Ramos (cell line): ENCODE results near the gene MCOLN3.

Experiments
- in situ Hi-C: fragments of 300-500 bp; cut with MboI; formaldehyde crosslinking; loops from one replicate; pipeline ENCODE4 v1.14.3; 2022; ENCODE audit warnings: low sequenced_read_pairs; ENCODE audit not compliant: unreplicated experiment

MCOLN3 gene

GRCh38 chr1:85048296-85049064 is at the start of gene MCOLN3:
Gene MCOLN3, minus strand, starts transcription at chr1:85048500. Its CDS starts 3,140 bp downstream, at chr1:85045360.
- in situ Hi-C loops = no loop called here

DNA sequence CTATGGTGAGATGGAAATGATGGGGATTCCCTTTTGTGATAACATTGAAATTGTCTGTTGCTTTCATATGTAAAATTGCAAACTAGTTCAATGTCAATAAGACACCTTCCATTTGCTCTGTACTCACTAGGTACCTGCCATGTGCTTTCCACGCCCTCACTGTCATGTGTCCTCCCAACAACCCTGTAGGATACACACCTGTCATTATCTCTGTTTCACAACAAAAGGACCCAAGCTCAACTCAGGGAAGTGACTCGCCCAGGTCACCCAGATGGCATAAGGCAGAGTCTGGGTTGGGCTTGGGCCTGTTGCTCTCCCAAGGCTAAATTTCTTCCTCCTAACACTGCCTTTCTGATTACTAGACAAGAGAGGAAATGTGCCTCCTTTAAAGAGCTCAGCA is 45.3 kb upstream of the MCOLN3 start:
- in situ Hi-C loops = no loop called here

DNA sequence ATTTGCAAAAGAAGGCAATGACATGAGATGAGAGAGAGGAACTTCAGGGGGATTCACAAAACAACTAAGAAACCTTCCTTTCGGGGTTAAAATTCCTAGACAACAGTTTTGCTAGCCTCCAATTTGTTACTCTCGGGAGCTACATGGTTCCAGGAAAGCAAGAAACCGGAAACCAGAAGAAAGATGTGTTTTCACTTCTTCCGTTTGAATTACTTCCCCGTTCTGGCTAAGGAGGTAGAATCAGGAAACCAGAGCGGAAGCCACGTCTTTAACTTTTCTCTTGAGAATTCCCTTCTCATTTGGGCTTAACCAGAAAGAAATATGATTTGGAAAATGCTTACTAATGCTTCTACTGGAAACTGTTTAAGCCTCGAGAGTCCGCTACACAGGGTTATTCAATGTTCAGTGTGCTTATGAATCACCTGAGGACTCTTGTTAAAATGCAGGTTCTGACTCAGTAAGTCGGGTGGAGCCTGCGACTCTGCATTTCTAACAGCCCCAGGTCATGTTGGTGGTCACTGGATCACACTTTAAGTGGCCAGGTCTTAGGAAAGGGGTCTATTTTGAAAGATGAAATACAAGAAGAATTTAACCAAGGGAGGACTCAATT is 43.5 kb upstream of the MCOLN3 start:
- in situ Hi-C loops = no loop called here

- in situ Hi-C loops = no loop called here
Observed at GRCh38 chr1:85090225-85090624, 41.9 kb upstream of the MCOLN3 start.

GRCh38 chr1:85089203-85089602 is 40.9 kb upstream of the MCOLN3 start:
- in situ Hi-C loops = no loop called here

GRCh38 chr1:85088408-85088784 is 40.1 kb upstream of the MCOLN3 start:
- in situ Hi-C loops = no loop called here

DNA sequence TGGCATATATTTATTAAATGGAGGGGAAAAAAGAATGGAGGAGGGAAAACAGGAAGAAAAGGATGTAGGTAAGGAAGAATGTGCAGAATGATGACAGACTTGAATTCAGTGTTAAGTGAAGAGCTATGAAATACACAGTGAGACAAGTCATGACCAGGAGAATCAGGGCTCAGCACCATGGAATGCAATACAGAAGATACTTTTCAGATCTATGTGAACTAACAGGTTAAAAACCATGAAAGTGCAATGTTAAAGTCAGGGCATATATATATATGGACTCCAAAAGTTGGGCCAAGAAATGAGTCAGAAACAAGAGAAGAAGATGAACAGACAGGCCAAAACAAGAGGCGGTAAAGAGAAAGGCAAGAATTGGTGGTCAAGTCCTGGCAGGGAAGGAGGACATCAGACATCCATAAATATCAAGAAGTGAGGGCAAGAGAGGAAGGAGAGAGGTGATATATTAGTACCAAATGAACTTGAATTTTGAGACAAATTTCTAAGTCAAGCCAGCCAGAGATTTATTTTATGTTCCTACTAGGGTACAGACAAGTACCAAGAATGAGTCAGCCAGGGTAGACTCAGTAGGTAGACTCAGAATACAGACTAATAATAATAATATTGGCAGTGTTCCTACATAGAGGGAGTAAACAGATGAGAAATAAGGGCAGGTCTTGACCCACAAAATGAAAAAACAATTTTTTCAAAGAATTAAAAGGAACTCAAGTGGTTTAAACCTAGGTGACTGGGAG is 39.5 kb upstream of the MCOLN3 start:
- in situ Hi-C loops = no loop called here

GRCh38 chr1:85085417-85085816 is 37.1 kb upstream of the MCOLN3 start:
- in situ Hi-C loops = no loop called here

- in situ Hi-C loops = no loop called here
Observed at GRCh38 chr1:85078903-85079302, 30.6 kb upstream of the MCOLN3 start.

- in situ Hi-C loops = no loop called here
Observed at GRCh38 chr1:85074365-85074964, 26.2 kb upstream of the MCOLN3 start.

DNA sequence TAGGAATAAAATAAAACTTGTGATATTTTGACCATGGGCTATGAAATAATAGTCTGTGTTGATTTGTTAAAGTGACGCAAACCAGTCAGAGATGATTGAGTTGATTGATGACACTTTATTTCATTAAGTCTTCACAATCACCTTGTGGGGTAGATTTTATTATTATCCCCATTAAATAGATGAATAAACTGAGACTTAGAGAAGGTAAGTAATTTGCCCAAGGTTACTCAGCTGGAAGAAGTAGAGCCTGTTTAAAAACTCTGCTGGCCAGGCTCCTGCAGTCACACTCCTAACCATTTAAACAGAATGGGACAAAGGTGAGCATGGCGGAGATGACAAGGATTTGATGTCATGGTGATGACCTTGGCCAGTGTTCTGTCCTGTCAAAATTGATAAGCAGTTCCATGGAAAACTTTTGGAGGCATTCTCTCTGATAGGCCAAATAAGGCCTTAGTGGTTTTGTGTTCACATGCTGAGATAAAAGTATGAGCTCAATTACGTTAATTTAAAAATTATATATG is 22.7 kb upstream of the MCOLN3 start:
- in situ Hi-C loops = no loop called here

DNA sequence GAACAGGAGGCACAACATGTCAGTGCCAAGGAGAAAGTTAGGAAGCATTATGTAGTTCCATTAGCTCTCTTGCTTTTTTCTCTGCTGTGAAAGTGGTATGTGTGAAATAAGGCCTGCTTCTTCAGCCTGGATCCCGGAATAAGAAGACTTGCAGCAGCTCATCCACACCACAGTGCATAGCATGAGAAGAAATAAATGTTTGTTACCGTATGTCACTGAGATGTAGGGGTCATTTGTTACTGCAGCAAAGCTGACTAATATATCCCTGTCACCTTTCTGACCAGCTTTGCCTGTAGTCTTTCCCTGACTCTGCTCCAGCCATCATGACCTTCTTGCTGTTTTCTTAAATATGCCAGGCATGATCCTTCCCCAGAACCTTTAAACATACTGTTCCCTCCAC is 20.5 kb upstream of the MCOLN3 start:
- in situ Hi-C loops = no loop called here

- in situ Hi-C loops = no loop called here
Observed at GRCh38 chr1:85065550-85065949, 17.2 kb upstream of the MCOLN3 start.

DNA sequence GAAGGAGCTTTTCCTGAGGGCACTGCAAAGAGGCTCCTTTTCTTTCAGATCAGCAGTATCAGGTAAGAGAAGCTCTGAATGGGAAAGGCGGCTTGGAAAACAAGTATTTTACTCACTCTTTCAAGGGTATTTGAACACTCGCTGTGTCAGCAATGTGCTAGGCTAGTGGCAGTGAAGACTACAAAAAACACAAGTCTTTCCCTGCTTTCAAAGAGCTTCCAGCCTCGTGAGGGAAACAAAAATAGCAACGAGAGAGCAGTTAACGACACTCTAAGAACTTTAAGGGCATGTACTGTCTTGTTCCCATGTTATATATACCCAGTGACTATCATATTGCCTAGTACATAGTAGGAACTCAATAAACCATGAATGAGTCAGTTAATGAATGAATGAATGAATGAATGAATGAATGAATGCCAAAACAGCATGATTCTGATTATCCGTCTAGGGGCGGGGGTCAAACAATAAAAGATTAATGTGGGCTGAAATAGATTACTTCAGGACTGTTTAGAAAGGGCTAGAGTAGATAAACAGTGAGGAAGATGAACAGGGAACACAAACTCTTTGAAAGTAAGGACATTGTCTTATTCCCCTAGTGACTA is 14.2 kb upstream of the MCOLN3 start:
- in situ Hi-C loops = no loop called here

- in situ Hi-C loops = no loop called here
Observed at GRCh38 chr1:85061711-85062424, 13.6 kb upstream of the MCOLN3 start.

GRCh38 chr1:85060038-85060437 is 11.7 kb upstream of the MCOLN3 start:
- in situ Hi-C loops = no loop called here

- in situ Hi-C loops = no loop called here
Observed at GRCh38 chr1:85059563-85059962, 11.3 kb upstream of the MCOLN3 start.

- in situ Hi-C loops = no loop called here
Observed at GRCh38 chr1:85058786-85059185, 10.5 kb upstream of the MCOLN3 start.

- in situ Hi-C loops = no loop called here
Observed at GRCh38 chr1:85058311-85058710, 10.0 kb upstream of the MCOLN3 start.

- in situ Hi-C loops = no loop called here
Observed at GRCh38 chr1:85054664-85055063, 6.4 kb upstream of the MCOLN3 start.
